GM12874 (cell line): ENCODE measurements around the gene ZSWIM5.

Source experiments
- TF ChIP-seq, protein P1 (sequence below): IDR thresholded peaks from 2 replicates; pipeline ENCODE4 v1.5.1; 2011; ENCODE audit warnings: low read depth, mild to moderate bottlenecking, control low read depth, low read length, moderate library complexity; ENCODE audit not compliant: insufficient read depth

The ZSWIM5 gene

DNA sequence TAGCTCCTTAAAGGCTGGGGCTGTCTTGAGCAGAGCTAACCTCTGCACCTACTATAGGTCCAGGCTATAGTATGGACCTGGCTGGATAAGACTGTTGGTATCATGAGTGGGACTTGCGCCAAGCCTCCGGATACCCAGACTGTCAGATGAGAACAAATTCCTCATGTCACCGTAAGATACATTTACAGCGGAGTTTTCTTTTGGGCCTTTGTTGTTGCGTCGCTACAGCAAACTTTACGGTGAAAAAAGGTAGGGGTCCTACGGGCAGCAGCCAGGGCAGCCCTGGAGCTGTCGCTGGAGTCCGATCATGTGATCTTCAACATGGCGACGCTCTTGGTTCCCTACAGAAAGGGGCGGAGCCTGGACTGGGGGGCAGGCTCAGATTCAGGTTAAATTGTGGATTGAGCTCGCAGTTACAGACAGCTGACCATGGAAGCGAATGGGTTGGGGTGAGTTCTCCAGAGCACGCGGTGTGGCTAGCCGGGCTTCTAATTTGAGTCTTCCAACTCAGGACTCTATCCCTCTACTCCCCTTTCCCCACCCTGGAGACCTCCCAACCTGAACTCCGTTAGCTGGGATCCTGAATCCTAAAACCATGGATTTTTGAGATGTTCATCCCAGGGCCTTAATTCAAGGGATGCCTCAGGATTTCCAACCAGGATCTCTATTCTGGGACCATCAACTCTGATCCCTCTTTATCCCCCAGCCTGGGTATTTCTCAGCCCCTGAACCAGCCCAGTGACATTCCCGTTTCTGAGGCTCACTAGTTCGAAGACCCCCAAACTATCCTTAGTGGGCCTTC, 194.4 kb downstream of the ZSWIM5 start, which contains the start of gene UROD:
Gene UROD, plus strand, starts transcription at position 418 of the 802 bp plus-strand sequence. Its CDS starts 12 bp downstream, at position 430.
- TF ChIP-seq, protein P1, sequence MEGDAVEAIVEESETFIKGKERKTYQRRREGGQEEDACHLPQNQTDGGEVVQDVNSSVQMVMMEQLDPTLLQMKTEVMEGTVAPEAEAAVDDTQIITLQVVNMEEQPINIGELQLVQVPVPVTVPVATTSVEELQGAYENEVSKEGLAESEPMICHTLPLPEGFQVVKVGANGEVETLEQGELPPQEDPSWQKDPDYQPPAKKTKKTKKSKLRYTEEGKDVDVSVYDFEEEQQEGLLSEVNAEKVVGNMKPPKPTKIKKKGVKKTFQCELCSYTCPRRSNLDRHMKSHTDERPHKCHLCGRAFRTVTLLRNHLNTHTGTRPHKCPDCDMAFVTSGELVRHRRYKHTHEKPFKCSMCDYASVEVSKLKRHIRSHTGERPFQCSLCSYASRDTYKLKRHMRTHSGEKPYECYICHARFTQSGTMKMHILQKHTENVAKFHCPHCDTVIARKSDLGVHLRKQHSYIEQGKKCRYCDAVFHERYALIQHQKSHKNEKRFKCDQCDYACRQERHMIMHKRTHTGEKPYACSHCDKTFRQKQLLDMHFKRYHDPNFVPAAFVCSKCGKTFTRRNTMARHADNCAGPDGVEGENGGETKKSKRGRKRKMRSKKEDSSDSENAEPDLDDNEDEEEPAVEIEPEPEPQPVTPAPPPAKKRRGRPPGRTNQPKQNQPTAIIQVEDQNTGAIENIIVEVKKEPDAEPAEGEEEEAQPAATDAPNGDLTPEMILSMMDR, result no peak

DNA sequence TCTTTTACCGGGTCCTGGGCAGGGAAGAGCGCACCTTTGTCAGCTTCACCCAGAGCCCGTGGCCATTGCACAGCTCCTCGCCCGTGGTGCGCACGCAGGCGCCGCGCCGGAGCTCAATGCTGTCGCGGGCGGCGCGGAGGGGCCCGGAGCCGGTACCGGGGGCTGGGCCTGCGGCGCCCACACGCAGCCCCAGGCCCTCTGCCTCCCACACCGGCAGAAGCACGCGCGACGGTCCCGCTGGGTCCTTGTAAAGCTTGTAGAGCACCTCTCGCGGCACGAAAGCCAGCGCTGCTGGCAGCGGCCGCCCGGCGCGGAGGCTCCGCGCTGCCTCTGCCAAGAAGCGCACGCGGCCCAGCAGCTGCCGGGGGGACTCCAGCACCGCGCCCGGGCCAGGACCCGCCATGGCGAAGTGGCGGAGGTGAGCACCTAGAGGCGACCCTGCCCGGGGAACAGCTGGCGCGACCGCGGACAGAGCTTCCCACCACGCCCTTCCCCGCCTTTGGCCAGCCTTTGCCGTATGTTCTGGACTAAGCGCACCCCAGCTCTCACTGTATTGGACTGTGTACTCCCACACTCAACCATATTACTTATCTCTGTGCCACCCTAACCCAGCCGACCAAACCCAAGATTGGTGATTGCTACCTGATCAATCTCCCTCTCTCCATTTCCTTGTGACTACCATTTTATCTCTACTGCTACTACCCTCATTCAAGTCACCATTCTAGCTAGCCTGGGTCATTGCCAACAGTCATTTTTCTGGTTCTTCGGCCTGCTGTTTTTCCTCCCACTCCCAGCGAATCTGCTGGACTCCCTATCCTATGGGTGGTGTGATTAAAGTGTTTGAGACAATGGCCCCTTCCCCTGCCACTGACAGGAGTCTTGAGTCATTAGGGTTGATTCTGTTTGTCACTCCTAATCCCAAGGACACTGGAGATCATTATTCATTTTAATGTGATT, 195.3 kb downstream of the ZSWIM5 start, which contains the start of gene HECTD3:
Gene HECTD3, minus strand, starts transcription at position 470 of the 957 bp plus-strand sequence. Its CDS starts 67 bp downstream, at position 403.
- TF ChIP-seq, protein P1, result no peak

DNA sequence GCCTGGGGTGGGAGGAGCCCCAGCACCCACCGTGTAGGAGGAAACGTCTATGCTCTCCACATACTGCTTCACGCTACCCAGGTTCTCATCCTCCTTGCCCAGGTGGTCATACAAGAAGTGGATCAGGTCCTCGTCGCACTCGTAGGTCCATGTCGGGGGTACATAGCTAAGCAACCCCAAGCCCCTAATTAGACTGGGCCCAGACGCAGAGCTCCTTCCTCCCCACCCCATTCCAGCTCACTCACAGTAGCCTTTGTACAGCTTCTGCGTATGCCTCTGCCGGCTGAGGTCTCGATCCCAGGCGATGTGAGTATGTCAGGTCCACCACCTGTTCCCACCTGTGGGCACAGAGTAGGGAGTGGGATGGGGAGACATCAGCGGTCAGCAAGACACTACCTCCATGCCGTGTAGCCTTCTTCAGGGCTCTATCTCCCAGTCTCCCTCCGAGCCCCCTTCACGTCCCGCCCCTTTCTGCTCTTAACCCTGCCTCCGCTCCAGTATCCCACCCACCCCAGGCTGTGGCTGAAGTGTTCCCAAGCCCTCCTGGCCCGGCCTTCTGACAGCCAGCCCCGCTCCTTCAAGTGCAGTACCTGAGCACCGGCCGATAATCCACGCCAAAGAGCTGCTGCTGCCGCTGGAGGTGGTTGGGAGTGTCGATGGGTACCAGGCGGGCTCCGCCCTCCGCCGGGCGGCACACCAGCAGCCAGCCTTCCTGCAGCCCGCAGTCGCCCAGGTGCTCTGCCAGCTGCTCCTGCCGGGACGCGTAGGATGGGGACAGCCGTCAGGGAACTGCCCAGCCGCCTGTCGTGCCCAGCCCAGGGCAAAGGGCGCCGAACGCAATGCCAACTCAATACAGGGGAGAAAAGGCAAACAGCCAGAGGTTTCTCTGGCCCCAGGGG, 196.2 kb downstream of the ZSWIM5 start:
- TF ChIP-seq, protein P1, result no peak

DNA sequence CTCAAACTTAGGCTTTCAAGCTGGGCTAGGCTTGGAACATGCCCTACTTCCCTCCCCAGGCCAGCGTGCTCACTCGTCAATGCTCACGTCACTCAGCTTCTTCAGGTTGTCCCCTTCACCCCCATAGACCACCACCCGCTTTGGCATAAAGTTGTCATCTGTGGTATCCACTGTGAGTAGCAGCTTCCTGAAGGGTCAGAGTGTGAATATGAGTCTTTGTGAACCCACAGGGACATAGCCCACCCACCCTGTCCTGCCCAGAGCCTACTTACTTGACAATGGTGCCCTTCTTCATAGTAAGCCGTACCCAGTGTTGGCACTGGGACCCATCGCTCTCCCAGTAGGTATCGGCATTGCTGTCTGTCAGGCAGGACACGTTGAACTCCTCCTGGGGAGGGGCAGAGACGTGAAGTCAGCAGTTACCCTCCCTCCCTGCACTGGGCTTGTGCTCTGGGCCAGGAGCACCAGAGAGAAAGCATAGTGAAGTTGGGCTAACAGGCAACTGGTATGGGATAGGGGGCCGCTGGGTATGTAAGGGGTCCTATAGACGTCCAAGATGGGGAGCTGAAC, 197.0 kb downstream of the ZSWIM5 start:
- TF ChIP-seq, protein P1, result no peak

DNA sequence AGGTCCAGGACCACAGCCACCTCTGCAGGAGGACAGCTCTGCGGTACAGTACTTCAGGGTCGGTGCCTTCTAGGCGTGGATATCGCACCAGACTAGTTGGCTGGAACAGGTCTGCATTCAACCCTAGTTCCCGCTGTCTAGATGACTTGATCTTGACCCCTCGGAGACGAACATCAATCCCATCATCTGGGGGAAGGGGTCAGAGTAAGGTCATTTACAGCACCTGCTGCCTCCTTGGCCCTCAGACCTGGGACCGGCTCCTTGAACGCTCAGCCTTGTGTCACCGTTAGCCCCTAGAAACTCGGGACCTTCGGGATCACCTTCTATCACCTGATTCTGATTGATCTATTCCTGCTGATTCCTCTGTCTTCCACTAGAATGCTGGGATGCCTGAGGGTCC, 197.9 kb downstream of the ZSWIM5 start:
- TF ChIP-seq, protein P1, result no peak

DNA sequence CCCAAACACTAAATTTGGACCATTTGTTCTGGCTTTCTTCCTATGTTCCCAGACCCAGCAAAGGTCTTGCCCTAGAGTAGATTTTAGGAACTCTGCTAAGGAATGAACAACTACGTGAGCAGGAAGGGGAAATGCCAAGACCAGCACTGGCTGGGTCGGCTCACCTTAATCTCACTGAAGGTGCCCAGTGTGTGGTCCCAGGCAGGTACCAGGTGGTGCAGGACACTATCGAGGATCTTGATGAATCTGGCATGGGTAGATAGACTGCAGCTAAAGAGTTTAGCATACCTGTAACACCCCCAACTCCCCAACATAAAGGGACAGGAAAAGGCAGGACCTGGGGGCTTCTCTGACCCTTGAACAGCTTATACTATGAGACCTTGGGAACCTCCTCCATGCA, 198.3 kb downstream of the ZSWIM5 start:
- TF ChIP-seq, protein P1, result no peak
